Progenitor cell of endocrine pancreas (in vitro differentiated cells): ENCODE data around the gene LRIG1. TPM values are rescaled to one million over a fixed set of nuclear protein-coding genes. Genes with fewer than 3 reads are reported as not detected.

Experiments
- DNase-seq: peaks from one replicate; pipeline ENCODE4 v3.0.0; 2021; ENCODE audit warnings: low spot score; ENCODE audit not compliant: unreplicated experiment
- H3K27ac Mint-ChIP-seq: 2 replicates; pipeline ENCODE4 v1.8.0; 2021; ENCODE audit warnings: mild to moderate bottlenecking, moderate library complexity, mixed read lengths
- H3K27me3 Mint-ChIP-seq: 2 replicates; pipeline ENCODE4 v1.8.0; 2021; ENCODE audit warnings: mixed read lengths
- H3K36me3 Mint-ChIP-seq: 2 replicates; pipeline ENCODE4 v1.8.0; 2022; ENCODE audit warnings: mixed read lengths; ENCODE audit not compliant: insufficient read depth
- H3K4me1 Mint-ChIP-seq: 2 replicates; pipeline ENCODE4 v1.8.0; 2021; ENCODE audit warnings: low read depth, mixed read lengths
- H3K4me3 Mint-ChIP-seq: 2 replicates; pipeline ENCODE4 v1.8.0; 2021; ENCODE audit warnings: low read depth, mild to moderate bottlenecking, moderate library complexity, mixed read lengths
- H3K9me3 Mint-ChIP-seq: 2 replicates; pipeline ENCODE4 v1.8.0; 2021; ENCODE audit warnings: low read depth, mixed read lengths
- total RNA-seq: library from RNA; stranded (reverse); gene quantifications from 2 replicates; pipeline ENCODE4 v1.2.1, GENCODE V29; 2021
- TF ChIP-seq, protein P1 (sequence below): fragments of 200-600 bp; sonication (generic); IDR thresholded peaks from one replicate; pipeline ENCODE4 v1.5.0; 2021; ENCODE audit warnings: antibody characterized with exemption, mild to moderate bottlenecking; ENCODE audit not compliant: unreplicated experiment

LRIG1 gene
- total RNA-seq, 1 donor from 2014 or later = 31.4 TPM

DNA sequence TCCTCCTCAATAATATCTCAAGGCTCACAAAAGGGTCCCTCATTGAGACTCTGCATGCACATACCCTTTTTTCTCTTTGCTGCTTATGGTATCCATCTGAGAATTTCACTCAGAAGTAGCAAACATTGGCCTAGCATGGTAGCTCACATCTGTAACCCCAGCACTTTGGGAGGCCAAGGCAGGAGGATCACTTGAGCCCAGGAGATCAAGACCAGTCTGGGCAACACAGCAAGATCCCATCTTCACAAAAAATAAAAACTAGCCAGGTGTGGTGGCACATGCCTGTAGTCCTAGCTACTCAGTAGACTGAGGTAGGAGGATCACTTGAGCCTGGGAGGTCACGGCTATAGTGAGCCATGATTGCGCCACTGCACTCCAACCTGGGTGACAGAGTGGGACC, 11.7 kb downstream of the LRIG1 start:
- Mint-ChIP-seq H3K27ac (no peak overlapping the region), H3K4me1 (peaks cover 46% of the 10 kb centered on the region), H3K36me3 (no peaks in the 10 kb centered on the region), H3K4me3 (no peak overlapping the region), H3K9me3 (peaks cover 6% of the 10 kb centered on the region), H3K27me3 (no peaks in the 10 kb centered on the region)
- TF ChIP-seq, protein P1, sequence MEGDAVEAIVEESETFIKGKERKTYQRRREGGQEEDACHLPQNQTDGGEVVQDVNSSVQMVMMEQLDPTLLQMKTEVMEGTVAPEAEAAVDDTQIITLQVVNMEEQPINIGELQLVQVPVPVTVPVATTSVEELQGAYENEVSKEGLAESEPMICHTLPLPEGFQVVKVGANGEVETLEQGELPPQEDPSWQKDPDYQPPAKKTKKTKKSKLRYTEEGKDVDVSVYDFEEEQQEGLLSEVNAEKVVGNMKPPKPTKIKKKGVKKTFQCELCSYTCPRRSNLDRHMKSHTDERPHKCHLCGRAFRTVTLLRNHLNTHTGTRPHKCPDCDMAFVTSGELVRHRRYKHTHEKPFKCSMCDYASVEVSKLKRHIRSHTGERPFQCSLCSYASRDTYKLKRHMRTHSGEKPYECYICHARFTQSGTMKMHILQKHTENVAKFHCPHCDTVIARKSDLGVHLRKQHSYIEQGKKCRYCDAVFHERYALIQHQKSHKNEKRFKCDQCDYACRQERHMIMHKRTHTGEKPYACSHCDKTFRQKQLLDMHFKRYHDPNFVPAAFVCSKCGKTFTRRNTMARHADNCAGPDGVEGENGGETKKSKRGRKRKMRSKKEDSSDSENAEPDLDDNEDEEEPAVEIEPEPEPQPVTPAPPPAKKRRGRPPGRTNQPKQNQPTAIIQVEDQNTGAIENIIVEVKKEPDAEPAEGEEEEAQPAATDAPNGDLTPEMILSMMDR = no peak
- no peak for DNase-seq

DNA sequence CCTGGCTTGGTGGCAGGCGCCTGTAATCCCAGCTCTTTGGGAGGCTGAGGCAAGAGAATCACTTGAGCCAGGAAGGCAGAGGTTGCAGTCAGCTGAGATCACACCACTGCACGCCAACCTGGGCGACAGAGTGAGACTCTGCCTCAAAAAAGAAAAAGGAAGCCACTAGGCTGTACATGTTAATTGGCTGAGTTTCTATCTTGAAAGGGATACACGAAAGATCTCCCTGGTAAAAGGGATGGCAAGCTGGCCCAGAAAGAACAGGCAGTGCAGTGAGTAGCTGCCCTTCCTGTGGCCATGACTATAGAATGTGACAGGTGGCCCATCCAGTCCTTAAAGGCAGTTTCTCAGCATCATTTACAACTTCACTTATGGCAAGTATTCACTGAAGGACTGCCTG, 12.3 kb downstream of the LRIG1 start:
- no peaks in the 10 kb centered on the region for H3K27me3 Mint-ChIP-seq
- no peak overlapping the region for H3K4me3 Mint-ChIP-seq
- DNase-seq = no peak
- no peaks in the 10 kb centered on the region for H3K36me3 Mint-ChIP-seq
- peaks cover 47% of the 10 kb centered on the region for H3K4me1 Mint-ChIP-seq
- H3K27ac Mint-ChIP-seq = no peak overlapping the region
- TF ChIP-seq, protein P1 = no peak
- peaks cover 6% of the 10 kb centered on the region for H3K9me3 Mint-ChIP-seq

DNA sequence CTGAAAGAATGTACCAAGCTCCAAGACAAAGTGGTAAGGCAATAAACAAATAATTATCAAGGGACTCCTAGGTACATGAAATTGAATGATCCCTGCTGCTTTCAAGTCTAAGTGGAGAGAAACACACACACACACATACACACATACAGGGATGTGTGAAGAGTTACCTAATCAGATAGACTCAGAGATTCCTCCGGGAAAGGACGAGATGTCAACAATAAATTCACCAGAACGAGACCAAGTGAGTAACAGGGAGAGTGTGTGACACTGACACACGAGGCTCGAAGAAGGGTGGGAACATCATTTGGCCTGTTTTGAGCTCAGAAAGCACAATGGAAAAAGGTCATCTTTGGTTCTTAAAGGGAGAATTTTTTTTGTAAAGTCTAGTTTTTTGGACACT, 13.4 kb downstream of the LRIG1 start:
- no peak for DNase-seq
- Mint-ChIP-seq H3K27me3 (no peaks in the 10 kb centered on the region), H3K36me3 (no peaks in the 10 kb centered on the region), H3K4me3 (no peak overlapping the region), H3K27ac (no peak overlapping the region), H3K9me3 (peaks cover 6% of the 10 kb centered on the region), H3K4me1 (peaks cover 44% of the 10 kb centered on the region)
- TF ChIP-seq, protein P1 = no peak

DNA sequence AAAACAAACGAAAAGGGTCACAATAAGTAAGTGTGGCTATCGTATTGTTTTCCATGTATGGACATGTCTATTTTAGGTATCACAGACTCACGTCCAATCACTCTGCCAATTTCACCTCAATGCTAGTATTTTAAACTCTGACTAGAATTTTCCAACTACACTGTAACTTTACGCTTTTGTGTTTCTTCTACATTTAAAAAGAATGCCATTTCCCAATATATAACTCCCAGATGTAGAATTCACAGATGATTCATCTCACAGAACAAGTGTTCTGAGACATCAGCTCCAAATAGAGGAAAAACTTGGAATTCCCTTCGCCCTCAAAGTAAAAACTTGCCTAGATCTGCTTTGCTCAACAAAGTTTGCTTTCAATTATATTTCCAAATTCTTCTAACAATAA, 14.2 kb downstream of the LRIG1 start:
- no peak overlapping the region for H3K27ac Mint-ChIP-seq
- H3K4me1 Mint-ChIP-seq = peaks cover 42% of the 10 kb centered on the region
- no peak overlapping the region for H3K4me3 Mint-ChIP-seq
- DNase-seq = no peak
- H3K27me3 Mint-ChIP-seq = no peaks in the 10 kb centered on the region
- H3K9me3 Mint-ChIP-seq = peaks cover 6% of the 10 kb centered on the region
- H3K36me3 Mint-ChIP-seq = no peaks in the 10 kb centered on the region
- TF ChIP-seq, protein P1 = no peak

DNA sequence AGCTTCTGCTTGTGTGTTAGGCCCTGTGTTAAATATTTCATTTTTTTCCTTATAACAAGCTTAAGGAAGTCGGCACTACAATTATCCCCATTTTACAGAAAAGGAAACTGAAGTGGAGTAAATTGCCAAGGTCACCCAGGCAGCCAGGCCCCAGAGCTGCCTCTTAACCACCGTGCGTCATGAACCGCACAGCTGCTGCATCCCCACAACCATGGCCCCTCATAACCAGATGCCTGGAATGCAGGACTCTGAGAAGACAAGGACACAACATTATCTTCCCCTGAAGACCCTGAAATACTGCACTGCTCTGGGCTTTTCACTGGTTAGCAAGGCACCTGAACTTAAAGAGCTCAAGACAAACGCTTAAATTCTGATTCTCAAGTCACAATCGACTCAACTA, 14.6 kb downstream of the LRIG1 start:
- no peaks in the 10 kb centered on the region for H3K36me3 Mint-ChIP-seq
- TF ChIP-seq, protein P1 = no peak
- H3K4me1 Mint-ChIP-seq = peaks cover 47% of the 10 kb centered on the region
- no peaks in the 10 kb centered on the region for H3K27me3 Mint-ChIP-seq
- no peak overlapping the region for H3K4me3 Mint-ChIP-seq
- DNase-seq = no peak
- no peak overlapping the region for H3K27ac Mint-ChIP-seq
- peaks cover 6% of the 10 kb centered on the region for H3K9me3 Mint-ChIP-seq
